ENCODE results near the gene RAX2.
"Not testable (repeated sequence)": the region's sequence is repeated elsewhere in the genome, so short reads cannot be mapped to it uniquely, and the experiment has no call there.

Gene RAX2

DNA sequence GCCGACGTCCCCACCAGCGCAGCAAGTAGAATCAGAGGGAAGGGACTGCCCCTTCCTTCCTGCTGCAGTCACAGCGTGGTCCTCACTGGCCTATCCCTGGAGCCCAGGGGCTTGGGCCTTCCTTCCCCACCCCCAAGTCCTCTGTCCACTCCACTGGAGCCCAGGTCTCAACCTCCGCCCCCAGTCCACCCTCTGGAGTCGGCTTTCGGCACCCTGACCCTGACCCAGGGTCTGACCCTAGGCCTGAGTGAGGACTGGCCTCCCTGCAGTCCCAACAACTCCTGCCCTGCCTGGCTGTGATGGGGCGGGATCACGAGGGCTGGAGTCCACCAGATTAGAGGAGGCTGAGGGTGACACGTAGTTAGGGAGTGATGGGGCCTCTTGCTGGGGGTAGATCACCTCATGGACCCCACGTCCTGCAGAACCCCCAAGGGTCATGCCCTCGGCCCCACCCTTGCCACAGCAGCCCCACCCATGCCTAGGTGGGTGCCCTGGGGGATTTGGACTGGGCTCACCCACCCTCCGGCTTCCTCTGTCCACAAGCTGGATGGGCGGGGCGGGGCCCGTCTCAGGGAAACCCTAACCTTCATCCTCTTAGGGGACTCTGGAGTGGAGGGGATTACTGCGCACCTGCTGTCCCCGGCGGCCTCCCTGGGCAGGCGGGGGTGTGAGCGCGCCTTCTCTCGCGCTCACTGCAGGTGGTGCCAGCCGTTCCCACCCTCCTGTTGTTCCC, 3.8 kb downstream of the RAX2 start:
- no peak overlapping the region for H3K27ac ChIP-seq
- no peak for TF ChIP-seq CTCF (conservative IDR thresholded peaks at IDR 0.05)

- H3K27ac ChIP-seq: no peak overlapping the region
- TF ChIP-seq CTCF (conservative IDR thresholded peaks at IDR 0.05): no peak
Measured at GRCh38 chr19:3767050-3767449, 5.0 kb downstream of the RAX2 start.

DNA sequence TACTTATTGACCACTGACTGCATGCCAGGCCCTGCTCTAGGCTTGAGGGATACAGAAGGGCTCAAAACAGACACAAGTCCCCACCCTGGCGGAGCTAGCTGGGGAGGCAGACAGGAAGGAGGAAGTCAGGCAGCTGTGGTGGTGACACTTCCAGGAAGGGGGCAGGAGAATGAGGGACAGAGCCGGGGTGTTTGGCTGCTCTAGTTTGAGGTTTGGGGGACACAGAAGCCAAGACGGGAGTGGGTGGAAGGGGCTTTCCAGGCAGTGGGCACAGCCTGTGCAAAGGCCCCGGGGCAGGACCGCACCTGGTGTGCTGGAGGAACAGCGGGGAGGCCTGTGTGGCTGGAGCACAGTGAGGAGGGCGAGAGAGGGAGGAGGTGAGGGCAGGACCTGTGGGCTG, 5.5 kb downstream of the RAX2 start:
- TF ChIP-seq CTCF (conservative IDR thresholded peaks at IDR 0.05): no peak
- no peak overlapping the region for H3K27ac ChIP-seq

GRCh38 chr19:3765757-3766156, 6.3 kb downstream of the RAX2 start:
- H3K27ac ChIP-seq: not testable (repeated sequence)

DNA sequence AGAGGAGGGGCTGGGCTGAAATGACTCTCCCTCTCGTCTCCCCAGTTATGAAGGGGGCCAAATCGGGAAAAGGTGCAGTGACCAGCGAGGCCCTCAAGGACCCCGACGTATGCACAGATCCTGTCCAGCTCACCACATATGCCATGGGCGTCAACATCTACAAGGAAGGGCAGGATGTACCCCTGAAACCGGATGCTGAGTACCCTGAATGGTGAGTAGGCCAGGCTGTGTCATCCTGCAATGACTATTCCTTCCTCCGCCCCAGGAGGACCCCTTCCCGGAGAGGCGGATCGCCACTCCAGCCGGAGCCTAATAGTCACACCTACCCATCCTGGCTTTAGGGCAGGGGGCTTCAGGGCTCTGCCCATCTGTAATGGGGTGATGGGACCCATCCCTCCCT, 6.9 kb downstream of the RAX2 start:
- no peak for TF ChIP-seq CTCF (conservative IDR thresholded peaks at IDR 0.05)
- no peak overlapping the region for H3K27ac ChIP-seq

DNA sequence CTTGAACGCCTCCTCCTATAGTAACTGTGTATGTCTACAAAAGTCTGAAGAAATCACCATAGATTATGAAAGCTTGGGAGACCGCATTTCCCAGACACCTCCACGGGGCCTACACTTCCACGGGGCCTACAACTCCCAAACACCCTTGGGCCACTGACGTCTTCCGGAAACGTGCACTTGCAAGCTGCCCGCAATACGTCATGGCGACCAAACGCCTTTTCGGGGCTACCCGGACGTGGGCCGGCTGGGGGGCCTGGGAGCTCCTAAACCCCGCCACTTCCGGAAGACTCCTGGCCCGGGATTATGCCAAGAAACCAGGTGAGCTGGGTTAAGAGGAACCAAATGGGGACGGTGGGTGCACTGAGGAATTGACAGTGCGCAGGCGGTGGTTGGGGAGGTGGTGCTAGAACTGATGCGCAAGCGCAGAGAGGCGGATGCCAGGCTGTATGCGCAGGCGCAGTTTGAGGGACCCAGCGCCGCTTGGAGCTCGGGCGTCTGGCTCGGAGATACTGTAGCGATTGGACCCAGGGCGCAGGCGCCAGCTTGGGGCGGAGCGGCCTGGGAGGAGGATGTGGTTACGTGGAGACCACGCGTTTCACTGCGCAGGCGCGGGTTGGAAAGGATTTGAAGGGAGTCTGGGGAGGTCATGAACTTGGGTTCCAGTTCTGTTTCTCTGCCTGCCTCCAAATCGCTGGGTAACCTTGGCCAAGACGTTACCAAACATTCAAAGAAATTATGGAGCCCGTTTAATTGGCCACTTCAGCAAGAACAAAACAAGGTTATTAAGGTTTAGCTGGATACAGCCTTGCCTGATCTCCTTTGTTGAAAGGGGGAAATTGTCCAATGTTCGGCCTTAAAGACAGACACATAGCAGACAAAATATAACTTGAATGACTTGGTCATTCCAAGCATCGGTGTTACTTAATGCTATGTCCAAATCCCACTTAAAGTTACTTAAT, 9.2 kb downstream of the RAX2 start, which contains the start of gene MRPL54:
Gene MRPL54 (plus strand): TSS at position 182 of the 959 bp plus-strand sequence. CDS start 19 bp downstream, at position 201.
- H3K27ac ChIP-seq: peak within 1 kb of the TSS; percentile 91
- TF ChIP-seq CTCF (conservative IDR thresholded peaks at IDR 0.05): no peak

GRCh38 chr19:3762130-3762473, 9.9 kb downstream of the RAX2 start:
- H3K27ac ChIP-seq: peak overlapping the region; percentile 91
- no peak for TF ChIP-seq CTCF (conservative IDR thresholded peaks at IDR 0.05)
